Measurements from ENCODE around the gene UBE2H. TPM values are rescaled to one million over a fixed set of nuclear protein-coding genes. Genes with fewer than 3 reads are reported as not detected.

UBE2H gene
- total RNA-seq, 3 donors from 2014 or later (not counting 1 experiment from before 2014, with no cell fraction given): 80.9 to 86.9 (median 83.1) TPM

DNA sequence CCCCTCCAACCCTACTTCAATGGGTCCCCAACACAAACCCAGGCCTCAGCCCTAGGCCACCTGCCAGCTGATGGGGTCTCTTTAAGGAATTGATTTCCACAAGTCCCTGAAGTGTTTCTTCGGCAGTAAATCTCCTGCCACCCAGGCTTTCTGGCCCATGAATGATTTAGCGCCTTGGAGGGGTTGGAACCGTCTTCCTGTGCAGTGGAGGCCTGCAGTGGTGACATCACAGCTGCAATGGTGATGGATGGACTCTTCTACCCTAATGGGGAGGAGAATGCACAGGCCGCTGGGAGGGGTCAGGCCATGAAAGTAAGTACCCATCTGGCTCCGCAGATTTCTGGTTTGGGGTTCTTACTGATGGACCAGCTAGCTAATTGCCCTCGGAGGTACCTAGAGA lies 163.8 kb downstream of the UBE2H start:
- Histone ChIP-seq H3K9me3 (ENCODE audit: control insufficient read depth, insufficient read depth, low read length) (no peaks in the 10 kb centered on the region), H3K4me1 (ENCODE audit: control insufficient read depth, insufficient read depth, low read length) (peaks cover 22% of the 10 kb centered on the region), H3K27ac (ENCODE audit: low read length) (no peak overlapping the region), H3K36me3 (ENCODE audit: control insufficient read depth, insufficient read depth, low read length) (no peaks in the 10 kb centered on the region), H3K4me3 (ENCODE audit: low read length) (no peak overlapping the region), H3K27me3 (ENCODE audit: control insufficient read depth, insufficient read depth, low read length) (peaks cover 22% of the 10 kb centered on the region)
- no peak overlapping the region for H3K4me3 Mint-ChIP-seq
- H3K36me3 Mint-ChIP-seq: no peaks in the 10 kb centered on the region
- TF ChIP-seq, protein P1, sequence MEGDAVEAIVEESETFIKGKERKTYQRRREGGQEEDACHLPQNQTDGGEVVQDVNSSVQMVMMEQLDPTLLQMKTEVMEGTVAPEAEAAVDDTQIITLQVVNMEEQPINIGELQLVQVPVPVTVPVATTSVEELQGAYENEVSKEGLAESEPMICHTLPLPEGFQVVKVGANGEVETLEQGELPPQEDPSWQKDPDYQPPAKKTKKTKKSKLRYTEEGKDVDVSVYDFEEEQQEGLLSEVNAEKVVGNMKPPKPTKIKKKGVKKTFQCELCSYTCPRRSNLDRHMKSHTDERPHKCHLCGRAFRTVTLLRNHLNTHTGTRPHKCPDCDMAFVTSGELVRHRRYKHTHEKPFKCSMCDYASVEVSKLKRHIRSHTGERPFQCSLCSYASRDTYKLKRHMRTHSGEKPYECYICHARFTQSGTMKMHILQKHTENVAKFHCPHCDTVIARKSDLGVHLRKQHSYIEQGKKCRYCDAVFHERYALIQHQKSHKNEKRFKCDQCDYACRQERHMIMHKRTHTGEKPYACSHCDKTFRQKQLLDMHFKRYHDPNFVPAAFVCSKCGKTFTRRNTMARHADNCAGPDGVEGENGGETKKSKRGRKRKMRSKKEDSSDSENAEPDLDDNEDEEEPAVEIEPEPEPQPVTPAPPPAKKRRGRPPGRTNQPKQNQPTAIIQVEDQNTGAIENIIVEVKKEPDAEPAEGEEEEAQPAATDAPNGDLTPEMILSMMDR (IDR thresholded peaks at IDR 0.05): no peak
- ATAC-seq (no peak), DNase-seq (no peak)
- no peaks in the 10 kb centered on the region for H3K9me3 Mint-ChIP-seq
- H3K27me3 Mint-ChIP-seq (ENCODE audit: low read depth in 2 of 2): peaks cover 40 to 47% of the 10 kb centered on the region in 2 donors
- H3K27ac Mint-ChIP-seq: no peak overlapping the region
- intact Hi-C loops (cut with micrococcal nuclease): no loop called here
- peaks cover 10 to 20% of the 10 kb centered on the region in 2 donors for H3K4me1 Mint-ChIP-seq
- WGBS (ENCODE audit: insufficient coverage): 87% methylated on average over 6 of the region's 6 CpGs

DNA sequence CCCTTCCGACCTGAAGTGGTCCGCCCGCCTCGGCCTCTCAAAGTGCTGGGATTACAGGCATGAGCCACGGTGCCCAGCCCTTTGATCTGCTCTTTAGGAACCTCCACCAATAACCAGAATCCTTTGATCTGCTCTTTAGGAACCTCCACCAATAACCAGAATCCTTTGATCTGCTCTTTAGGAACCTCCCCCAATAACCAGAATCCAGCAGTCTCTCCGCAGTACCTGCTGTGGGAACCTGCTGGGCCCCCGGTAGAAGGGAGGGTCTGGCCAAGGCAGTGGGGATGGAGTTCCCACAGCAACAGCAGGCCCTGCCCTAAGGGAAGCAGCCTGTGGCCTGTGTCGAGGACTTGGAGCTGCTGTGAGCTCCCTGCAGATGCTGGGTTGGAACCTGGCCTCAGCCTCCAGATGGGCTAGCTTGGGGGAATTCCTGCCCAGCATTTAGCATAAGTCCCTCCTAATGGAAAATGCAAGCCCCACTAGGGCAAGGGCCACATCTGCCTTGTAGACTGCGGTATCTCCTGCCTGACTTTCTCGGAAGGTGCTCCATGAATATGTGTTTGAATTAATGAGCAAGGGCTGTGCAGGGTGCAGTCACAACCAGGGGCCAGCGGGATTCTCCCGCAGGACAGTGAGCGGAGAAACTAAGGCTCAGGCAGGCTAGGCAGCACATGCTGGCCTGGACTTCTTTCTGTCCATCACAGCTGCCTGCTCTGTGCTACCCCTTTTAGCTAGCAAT lies 165.8 kb downstream of the UBE2H start:
- WGBS (ENCODE audit: insufficient coverage): 56% methylated on average over 13 of the region's 13 CpGs
- Histone ChIP-seq H3K4me1 (ENCODE audit: control insufficient read depth, insufficient read depth, low read length) (peaks cover 37% of the 10 kb centered on the region), H3K9me3 (ENCODE audit: control insufficient read depth, insufficient read depth, low read length) (no peaks in the 10 kb centered on the region), H3K4me3 (ENCODE audit: low read length) (no peak overlapping the region), H3K36me3 (ENCODE audit: control insufficient read depth, insufficient read depth, low read length) (no peaks in the 10 kb centered on the region), H3K27me3 (ENCODE audit: control insufficient read depth, insufficient read depth, low read length) (peaks cover 40% of the 10 kb centered on the region), H3K27ac (ENCODE audit: low read length) (no peak overlapping the region)
- no peaks in the 10 kb centered on the region for H3K36me3 Mint-ChIP-seq
- intact Hi-C loops (cut with micrococcal nuclease): no loop called here
- peaks cover 56 to 63% of the 10 kb centered on the region in 2 donors for H3K27me3 Mint-ChIP-seq (ENCODE audit: low read depth in 2 of 2)
- H3K4me1 Mint-ChIP-seq: peaks cover 25 to 37% of the 10 kb centered on the region in 2 donors
- ATAC-seq: no peak
- H3K27ac Mint-ChIP-seq: no peak overlapping the region
- no peak overlapping the region for H3K4me3 Mint-ChIP-seq
- DNase-seq: no peak
- no peaks in the 10 kb centered on the region for H3K9me3 Mint-ChIP-seq
- TF ChIP-seq, protein P1 (IDR thresholded peaks at IDR 0.05): no peak

DNA sequence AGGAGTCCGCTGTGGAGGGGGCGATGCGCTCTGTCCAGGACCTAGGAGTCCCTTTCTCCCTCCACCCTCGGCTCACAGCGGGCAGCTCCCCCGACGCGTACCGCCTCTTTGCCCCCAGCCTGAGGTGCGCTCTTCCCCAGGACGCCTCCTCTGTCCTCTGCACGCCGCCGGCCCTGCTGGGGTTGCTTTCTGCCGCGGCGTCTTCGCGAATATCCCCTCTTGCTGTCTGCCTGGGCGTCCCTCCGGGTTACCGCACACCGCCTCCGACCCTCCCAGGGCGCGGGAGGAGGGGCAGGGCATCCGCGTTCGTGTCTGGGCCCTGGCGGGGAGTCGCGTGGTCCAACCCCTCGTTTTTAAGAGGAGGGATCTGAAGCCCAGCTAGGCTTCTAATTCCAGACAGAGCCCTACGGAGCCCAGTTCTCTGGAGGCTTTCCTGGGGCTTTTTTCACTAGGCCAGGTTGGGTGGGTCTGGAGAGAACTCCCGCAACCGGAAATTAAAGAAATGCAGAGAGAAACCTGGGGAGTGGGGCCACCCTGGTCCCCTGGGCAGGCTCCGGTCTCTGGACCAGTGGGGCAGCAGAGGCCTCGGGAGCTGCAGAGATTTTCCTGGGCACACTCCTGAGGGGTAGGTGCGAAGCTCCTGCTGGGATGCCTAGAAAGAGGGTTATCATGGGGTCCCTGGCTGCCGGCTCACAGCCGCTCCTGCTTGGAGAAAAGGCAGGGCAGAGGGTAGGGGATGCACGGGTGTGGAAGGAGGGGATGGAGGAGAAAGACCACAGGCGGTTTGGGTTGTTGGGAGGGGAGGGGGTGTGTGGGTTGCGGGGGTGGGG lies 166.9 kb downstream of the UBE2H start:
- DNase-seq: peak in 1 of 2 donors; percentile 38

More for the DNA sequence above, 166.9 kb downstream of the UBE2H start:
- 5% methylated on average over 44 of the region's 44 CpGs for WGBS (ENCODE audit: insufficient coverage)
- Histone ChIP-seq H3K27ac (ENCODE audit: low read length) (no peak overlapping the region), H3K4me3 (ENCODE audit: low read length) (no peak overlapping the region), H3K36me3 (ENCODE audit: control insufficient read depth, insufficient read depth, low read length) (no peaks in the 10 kb centered on the region), H3K27me3 (ENCODE audit: control insufficient read depth, insufficient read depth, low read length) (peaks cover 49% of the 10 kb centered on the region), H3K9me3 (ENCODE audit: control insufficient read depth, insufficient read depth, low read length) (no peaks in the 10 kb centered on the region), H3K4me1 (ENCODE audit: control insufficient read depth, insufficient read depth, low read length) (peaks cover 48% of the 10 kb centered on the region)
- peaks cover 31 to 48% of the 10 kb centered on the region in 2 donors for H3K4me1 Mint-ChIP-seq
- H3K9me3 Mint-ChIP-seq: no peaks in the 10 kb centered on the region
- H3K4me3 Mint-ChIP-seq: peak overlapping the region; percentile 72
- intact Hi-C loops (cut with micrococcal nuclease): no loop called here
- no peak overlapping the region for H3K27ac Mint-ChIP-seq
- no peaks in the 10 kb centered on the region for H3K36me3 Mint-ChIP-seq
- TF ChIP-seq, protein P1 (IDR thresholded peaks at IDR 0.05): no peak
- H3K27me3 Mint-ChIP-seq (ENCODE audit: low read depth in 2 of 2): peaks cover 61 to 69% of the 10 kb centered on the region in 2 donors
- peak; percentile 20 to 56 (median 25) for ATAC-seq
